Endodermal cell (in vitro differentiated cells): ENCODE data around the gene CPT1A. TPM values are rescaled to one million over a fixed set of nuclear protein-coding genes. Genes with fewer than 3 reads are reported as not detected.

Source experiments
- DNase-seq: peaks from one replicate; pipeline ENCODE4 v3.0.0-alpha.2; 2017
- H3K27ac ChIP-seq: 2 replicates; pipeline ENCODE4 v1.5.1; 2013; ENCODE audit warnings: mild to moderate bottlenecking, low read depth, low read length, moderate library complexity
- H3K27me3 ChIP-seq: 2 replicates; pipeline ENCODE4 v1.6.1; 2013; ENCODE audit warnings: mild to moderate bottlenecking, low read length, moderate library complexity; ENCODE audit not compliant: insufficient read depth, control insufficient read depth, poor library complexity, severe bottlenecking
- H3K36me3 ChIP-seq: 2 replicates; pipeline ENCODE4 v1.7.0; 2013; ENCODE audit warnings: mild to moderate bottlenecking, low read length, moderate library complexity; ENCODE audit not compliant: control insufficient read depth, insufficient read depth
- H3K4me1 ChIP-seq: one replicate; pipeline ENCODE4 v1.7.0; 2013; ENCODE audit warnings: low read length; ENCODE audit not compliant: control insufficient read depth, insufficient read depth
- H3K4me3 ChIP-seq: 2 replicates; pipeline ENCODE4 v1.5.1; 2013; ENCODE audit warnings: mild to moderate bottlenecking, low read length, moderate library complexity
- H3K9ac ChIP-seq: 2 replicates; pipeline ENCODE4 v1.6.1; 2013; ENCODE audit warnings: mild to moderate bottlenecking, low read length, moderate library complexity; ENCODE audit not compliant: poor library complexity, severe bottlenecking; ENCODE audit errors: extremely low read depth
- H3K9me3 ChIP-seq: 2 replicates; pipeline ENCODE4 v1.6.1; 2013; ENCODE audit warnings: mild to moderate bottlenecking, low read length, moderate library complexity; ENCODE audit not compliant: control insufficient read depth
- H3K27ac Mint-ChIP-seq: 2 replicates; pipeline ENCODE4 v1.8.0; 2020; ENCODE audit warnings: mixed read lengths
- H3K27me3 Mint-ChIP-seq: 2 replicates; pipeline ENCODE4 v1.8.0; 2021; ENCODE audit warnings: mild to moderate bottlenecking, mixed read lengths; ENCODE audit not compliant: insufficient read depth
- H3K36me3 Mint-ChIP-seq: 2 replicates; pipeline ENCODE4 v1.8.0; 2020; ENCODE audit warnings: low read depth, mixed read lengths
- H3K4me1 Mint-ChIP-seq: 2 replicates; pipeline ENCODE4 v1.8.0; 2020; ENCODE audit warnings: mixed read lengths
- H3K4me3 Mint-ChIP-seq: 2 replicates; pipeline ENCODE4 v1.8.0; 2020; ENCODE audit warnings: mild to moderate bottlenecking, moderate library complexity, mixed read lengths
- H3K9me3 Mint-ChIP-seq: 2 replicates; pipeline ENCODE4 v1.8.0; 2020; ENCODE audit warnings: mild to moderate bottlenecking, mixed read lengths
- WGBS, 2 experiments: methylation state at CpG; one replicate each; pipeline versions ENCODE4 v1.1.5 to v1.1.7; 2013; ENCODE audit warnings: missing lambda C conversion rate in 2 of 2, mixed read lengths in 1 of 2; ENCODE audit not compliant: insufficient coverage in 1 of 2, insufficient read length in 1 of 2; 5-methylcytosine and 5-hydroxymethylcytosine counted together
- total RNA-seq, 2 donors: library from RNA; stranded (reverse); fragmentation: NEBNext Ultra II Directional in 1 of 2; extraction: Animal tissue kit (Norgen Biotek cat#: 25700) in 1 of 2; gene quantifications; 2 replicates in 1 of 2; 3 replicates in 1 of 2; pipeline ENCODE4 v1.2.1, GENCODE V29; 2021
- TF ChIP-seq, protein P1 (sequence below): fragments of 200-600 bp; sonication (generic); conservative IDR thresholded peaks from 2 replicates; pipeline ENCODE4 v1.5.0; 2021; ENCODE audit warnings: antibody characterized with exemption, mild to moderate bottlenecking

Gene CPT1A
- total RNA-seq, 2 donors from 2014 or later, result 3.3 to 7.3 TPM

DNA sequence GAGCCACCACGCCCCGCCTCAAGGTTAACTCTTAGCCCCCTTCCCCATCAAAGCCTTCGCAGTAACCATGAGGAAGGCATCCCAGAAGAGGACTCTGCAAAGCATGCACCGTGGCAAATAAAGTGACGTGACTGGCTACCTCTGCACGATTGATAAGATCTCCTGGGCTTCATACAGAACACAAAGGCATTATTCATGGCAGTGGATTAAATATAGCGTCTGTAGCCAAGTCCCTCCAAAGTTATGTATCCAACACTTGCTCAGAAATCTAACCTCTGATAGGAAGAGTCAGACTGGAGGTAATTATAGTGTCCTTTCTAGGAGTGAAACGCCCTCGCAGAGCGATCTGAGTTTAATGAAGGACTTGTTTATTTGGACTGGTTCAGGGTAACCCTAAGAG is 22.4 kb downstream of the CPT1A start:
- H3K4me1 Mint-ChIP-seq, result no peaks in the 10 kb centered on the region
- H3K4me3 Mint-ChIP-seq, result no peak overlapping the region
- no peaks in the 10 kb centered on the region for H3K27me3 ChIP-seq
- DNase-seq, result no peak
- no peaks in the 10 kb centered on the region for H3K4me1 ChIP-seq
- H3K9me3 ChIP-seq, result no peaks in the 10 kb centered on the region
- no peak overlapping the region for H3K27ac Mint-ChIP-seq
- no peak overlapping the region for H3K9ac ChIP-seq
- no peak overlapping the region for H3K4me3 ChIP-seq
- H3K9me3 Mint-ChIP-seq, result no peaks in the 10 kb centered on the region
- no peaks in the 10 kb centered on the region for H3K36me3 ChIP-seq
- TF ChIP-seq, protein P1, sequence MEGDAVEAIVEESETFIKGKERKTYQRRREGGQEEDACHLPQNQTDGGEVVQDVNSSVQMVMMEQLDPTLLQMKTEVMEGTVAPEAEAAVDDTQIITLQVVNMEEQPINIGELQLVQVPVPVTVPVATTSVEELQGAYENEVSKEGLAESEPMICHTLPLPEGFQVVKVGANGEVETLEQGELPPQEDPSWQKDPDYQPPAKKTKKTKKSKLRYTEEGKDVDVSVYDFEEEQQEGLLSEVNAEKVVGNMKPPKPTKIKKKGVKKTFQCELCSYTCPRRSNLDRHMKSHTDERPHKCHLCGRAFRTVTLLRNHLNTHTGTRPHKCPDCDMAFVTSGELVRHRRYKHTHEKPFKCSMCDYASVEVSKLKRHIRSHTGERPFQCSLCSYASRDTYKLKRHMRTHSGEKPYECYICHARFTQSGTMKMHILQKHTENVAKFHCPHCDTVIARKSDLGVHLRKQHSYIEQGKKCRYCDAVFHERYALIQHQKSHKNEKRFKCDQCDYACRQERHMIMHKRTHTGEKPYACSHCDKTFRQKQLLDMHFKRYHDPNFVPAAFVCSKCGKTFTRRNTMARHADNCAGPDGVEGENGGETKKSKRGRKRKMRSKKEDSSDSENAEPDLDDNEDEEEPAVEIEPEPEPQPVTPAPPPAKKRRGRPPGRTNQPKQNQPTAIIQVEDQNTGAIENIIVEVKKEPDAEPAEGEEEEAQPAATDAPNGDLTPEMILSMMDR, result no peak
- 84 to 91% methylated on average over 9 to 10 of the region's 10 CpGs for WGBS, 2 experiments
- H3K27ac ChIP-seq, result no peak overlapping the region
- no peaks in the 10 kb centered on the region for H3K27me3 Mint-ChIP-seq
- peaks cover 1% of the 10 kb centered on the region for H3K36me3 Mint-ChIP-seq

DNA sequence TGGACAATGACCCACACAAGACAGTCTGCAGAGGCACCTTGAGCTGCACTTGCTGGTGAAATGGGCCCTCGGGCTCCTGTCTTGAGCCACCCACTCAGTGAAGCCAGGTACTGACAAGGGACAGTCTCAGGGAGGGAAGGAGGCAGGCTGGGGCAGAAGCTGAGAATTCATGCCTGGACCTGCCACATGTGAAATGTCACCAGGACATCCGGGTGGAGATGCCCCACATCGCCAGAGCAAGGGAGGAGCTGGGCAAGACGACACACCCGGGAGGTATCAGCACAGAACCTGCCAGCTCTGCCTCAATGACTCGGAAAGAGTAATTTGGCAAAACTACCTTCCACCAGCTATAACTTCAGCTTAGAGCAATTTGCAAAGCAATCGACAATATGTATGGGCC is 23.5 kb downstream of the CPT1A start:
- peaks cover 1% of the 10 kb centered on the region for H3K36me3 Mint-ChIP-seq
- H3K9me3 Mint-ChIP-seq, result no peaks in the 10 kb centered on the region
- no peaks in the 10 kb centered on the region for H3K4me1 ChIP-seq
- no peak overlapping the region for H3K9ac ChIP-seq
- H3K27ac ChIP-seq, result no peak overlapping the region
- peak overlapping the region; percentile 52 for H3K27ac Mint-ChIP-seq
- no peaks in the 10 kb centered on the region for H3K27me3 ChIP-seq
- no peaks in the 10 kb centered on the region for H3K27me3 Mint-ChIP-seq
- no peak overlapping the region for H3K4me3 ChIP-seq
- H3K4me1 Mint-ChIP-seq, result no peaks in the 10 kb centered on the region
- H3K36me3 ChIP-seq, result no peaks in the 10 kb centered on the region
- WGBS, 2 experiments, result 91 to 97% methylated on average over 7 of the region's 7 CpGs
- H3K9me3 ChIP-seq, result no peaks in the 10 kb centered on the region
- H3K4me3 Mint-ChIP-seq, result no peak overlapping the region
- TF ChIP-seq, protein P1, result no peak
- no peak for DNase-seq

DNA sequence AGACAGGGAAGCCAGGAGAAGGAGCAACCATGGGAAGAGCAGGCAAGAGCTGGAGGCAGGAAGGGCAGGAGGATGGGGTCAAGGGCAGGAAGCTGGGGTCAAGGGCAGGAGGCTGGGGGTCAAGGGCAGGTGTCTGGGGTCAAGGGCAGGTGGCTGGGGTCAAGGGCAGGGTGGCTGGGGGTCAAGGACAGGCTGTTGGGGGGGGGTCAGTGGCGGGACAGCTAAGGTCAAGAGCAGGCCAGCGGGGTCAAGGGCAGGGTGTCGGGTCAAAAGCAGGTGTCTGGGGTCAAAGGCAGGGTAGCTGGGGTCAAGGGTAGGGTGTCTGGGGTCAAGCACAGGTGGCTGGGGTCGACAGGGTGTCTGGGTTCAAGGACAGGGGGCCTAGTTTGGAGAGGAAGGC is 24.2 kb downstream of the CPT1A start:
- H3K27ac ChIP-seq, result no peak overlapping the region
- TF ChIP-seq, protein P1, result no peak
- H3K36me3 ChIP-seq, result no peaks in the 10 kb centered on the region
- DNase-seq, result no peak
- H3K27me3 Mint-ChIP-seq, result no peaks in the 10 kb centered on the region
- no peaks in the 10 kb centered on the region for H3K27me3 ChIP-seq
- H3K9me3 Mint-ChIP-seq, result no peaks in the 10 kb centered on the region
- H3K9ac ChIP-seq, result no peak overlapping the region
- WGBS, 2 experiments, result 93 to 94% methylated on average over 3 to 4 of the region's 4 CpGs
- no peaks in the 10 kb centered on the region for H3K9me3 ChIP-seq
- H3K4me1 ChIP-seq, result no peaks in the 10 kb centered on the region
- no peak overlapping the region for H3K27ac Mint-ChIP-seq
- H3K4me3 Mint-ChIP-seq, result no peak overlapping the region
- H3K4me3 ChIP-seq, result no peak overlapping the region
- peaks cover 6% of the 10 kb centered on the region for H3K36me3 Mint-ChIP-seq
- no peaks in the 10 kb centered on the region for H3K4me1 Mint-ChIP-seq
